Hair follicular keratinocyte (primary cell): Measurements from ENCODE around the gene FAM9C. TPM values are rescaled to one million over a fixed set of nuclear protein-coding genes. Genes with fewer than 3 reads are reported as not detected.

Experiments
- total RNA-seq: library from RNA; depleted of rRNA; stranded (reverse); fragments of >200 nt; gene quantifications from 2 replicates; pipeline ENCODE4 v1.2.3, GENCODE V29; 2015

FAM9C gene
- total RNA-seq: not detected in 2 replicates

DNA sequence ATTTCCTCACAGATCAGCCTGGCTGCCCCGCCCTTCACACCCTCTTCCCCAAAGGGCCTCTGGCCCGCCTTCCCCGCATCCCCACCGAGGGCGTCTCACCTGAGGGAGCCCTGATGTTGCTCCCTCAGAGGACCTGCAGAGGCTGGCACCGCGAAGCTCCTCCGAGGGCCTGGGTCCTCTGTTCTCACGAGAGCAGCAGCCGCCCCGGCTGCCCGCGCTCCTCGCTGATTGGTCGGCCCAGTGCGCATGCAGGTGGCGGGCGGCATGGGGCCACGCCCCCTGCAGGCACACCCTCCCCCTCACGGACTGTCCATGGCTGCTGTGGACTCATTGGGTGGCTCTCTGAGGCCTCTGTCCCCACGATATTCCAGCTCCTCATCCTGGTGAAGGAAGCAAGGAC lies at the start of gene FAM9C:
FAM9C (minus strand) TSS at position 180 of the 400 bp plus-strand sequence. CDS start 831 bp downstream, outside the sequence.

Other genes with a start within 250 kb of the FAM9C start
- gene TLR7, start 177.5 kb downstream of the FAM9C start, total RNA-seq: not detected in 2 replicates
- not detected in 2 replicates for gene TLR8, start 138.0 kb downstream of the FAM9C start, total RNA-seq
- 1,472 and 2,608 TPM in 2 replicates for gene TMSB4X, start 69.5 kb downstream of the FAM9C start, total RNA-seq